GM19193 (cell line): ENCODE measurements around the gene ELMOD3.

Source experiments
- POLR2A ChIP-seq: IDR thresholded peaks from 4 replicates; pipeline ENCODE4 v1.6.1; 2011; ENCODE audit not compliant: insufficient read depth, insufficient read length; ENCODE audit errors: extremely low read depth

Gene ELMOD3

DNA sequence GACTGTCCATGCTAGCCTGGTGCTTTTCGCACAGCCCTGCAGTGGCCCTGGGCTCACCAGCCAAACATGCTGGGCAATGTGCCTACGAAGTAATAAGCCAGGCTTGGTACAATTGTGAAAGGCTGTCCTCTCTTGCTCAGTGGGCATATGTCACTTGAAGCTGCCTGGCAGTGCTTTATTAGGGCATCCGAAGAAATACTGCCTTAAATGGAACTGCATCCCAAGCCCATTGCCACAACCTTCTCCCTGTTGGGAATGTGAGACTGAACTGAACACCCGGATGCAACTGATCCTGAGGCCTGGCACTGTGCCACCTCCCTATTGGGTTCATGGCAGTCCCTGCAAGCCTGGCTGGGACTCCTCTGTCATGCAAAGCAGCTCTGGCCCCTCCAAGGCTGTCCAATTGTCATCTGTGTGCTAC, 39.7 kb downstream of the ELMOD3 start:
- no peak for TF ChIP-seq POLR2A

DNA sequence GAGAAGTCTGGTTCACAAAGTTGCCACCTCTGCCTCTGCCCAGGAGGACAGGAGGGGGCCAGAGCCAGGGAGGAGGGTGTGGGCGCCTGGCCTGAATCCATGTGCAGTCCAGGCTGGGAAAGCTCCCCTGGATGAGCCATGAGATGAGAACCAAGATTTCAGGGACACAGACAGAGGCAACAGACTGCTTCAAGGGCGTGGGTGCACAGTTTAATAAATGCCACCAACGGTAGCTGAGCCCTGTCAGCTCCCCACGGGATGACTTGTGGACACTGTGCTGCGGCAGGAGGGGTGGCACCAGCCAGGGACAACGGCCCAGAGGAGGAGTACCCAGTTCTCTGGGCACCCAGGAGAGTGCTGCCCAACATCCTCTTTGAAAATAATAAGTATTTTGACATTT, 40.4 kb downstream of the ELMOD3 start:
- TF ChIP-seq POLR2A: no peak

DNA sequence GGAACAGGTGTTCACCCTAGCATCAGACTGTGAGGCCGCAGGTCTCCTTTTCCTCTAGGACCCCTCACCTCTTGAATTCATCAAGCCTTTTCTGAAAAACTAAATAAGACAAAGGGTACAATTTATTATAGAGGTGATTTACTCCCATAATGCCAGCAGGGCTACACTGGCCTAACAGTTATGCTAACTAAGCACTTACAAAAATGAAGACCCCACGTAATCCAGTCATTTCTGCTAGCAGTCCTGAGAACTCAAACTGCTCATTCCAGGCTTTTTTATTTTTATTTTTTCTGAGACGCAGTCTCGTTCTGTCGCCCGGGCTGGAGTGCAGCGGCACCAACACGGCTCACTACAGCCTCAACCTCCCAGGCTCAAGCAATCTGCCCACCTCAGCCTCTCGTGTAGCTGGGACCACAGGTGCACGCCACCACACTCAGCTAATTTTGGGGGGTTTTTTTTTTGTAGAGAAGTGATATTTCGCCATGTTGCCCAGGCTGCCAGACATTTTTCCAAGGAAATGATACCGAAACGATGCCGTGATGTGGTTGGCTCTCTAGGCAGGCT, 41.4 kb downstream of the ELMOD3 start:
- TF ChIP-seq POLR2A: no peak

DNA sequence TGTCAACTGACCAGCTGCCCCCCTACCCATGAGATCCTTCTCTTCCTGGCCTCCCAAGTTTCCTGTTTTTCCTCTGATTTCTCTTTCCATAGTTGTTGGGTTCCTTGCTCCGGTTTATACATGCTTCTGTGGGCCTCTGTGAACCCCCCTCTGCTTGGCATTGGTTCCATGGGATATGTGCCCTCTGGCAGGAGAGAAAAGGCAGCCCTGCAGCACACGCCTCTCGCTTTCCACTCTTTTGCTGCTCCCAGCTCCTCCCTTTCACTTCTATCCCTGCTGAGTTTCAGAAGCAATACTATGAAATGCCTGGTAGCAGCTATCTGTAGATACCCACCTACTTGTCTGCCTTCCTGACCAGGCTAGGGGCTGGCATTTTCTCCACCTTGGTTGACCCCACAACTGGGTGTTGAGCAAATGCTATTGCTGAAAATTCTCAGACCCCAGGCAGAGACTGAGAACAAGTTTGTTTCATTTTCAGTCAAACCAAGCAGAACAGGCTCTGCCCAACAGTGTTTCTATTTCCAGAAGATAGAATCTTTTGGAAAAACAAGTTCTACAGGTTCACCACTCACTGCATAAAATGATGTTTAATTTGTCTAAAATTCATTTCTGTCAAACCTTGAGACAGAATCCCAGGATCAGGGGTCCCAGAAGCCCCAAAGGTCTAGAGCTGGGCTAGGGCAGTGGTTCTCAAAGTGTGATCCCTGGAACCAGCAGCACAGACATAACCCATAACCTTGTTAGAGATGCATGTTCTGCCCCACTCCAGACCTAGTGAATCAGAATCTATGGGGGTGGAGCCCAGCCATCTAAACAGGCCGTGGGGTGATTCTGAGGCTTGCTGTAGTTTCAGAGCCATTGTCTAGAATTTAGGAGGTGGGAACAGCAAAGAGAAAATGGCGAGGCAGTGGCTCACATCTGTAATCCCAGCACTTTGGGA, 42.2 kb downstream of the ELMOD3 start:
- TF ChIP-seq POLR2A: no peak

DNA sequence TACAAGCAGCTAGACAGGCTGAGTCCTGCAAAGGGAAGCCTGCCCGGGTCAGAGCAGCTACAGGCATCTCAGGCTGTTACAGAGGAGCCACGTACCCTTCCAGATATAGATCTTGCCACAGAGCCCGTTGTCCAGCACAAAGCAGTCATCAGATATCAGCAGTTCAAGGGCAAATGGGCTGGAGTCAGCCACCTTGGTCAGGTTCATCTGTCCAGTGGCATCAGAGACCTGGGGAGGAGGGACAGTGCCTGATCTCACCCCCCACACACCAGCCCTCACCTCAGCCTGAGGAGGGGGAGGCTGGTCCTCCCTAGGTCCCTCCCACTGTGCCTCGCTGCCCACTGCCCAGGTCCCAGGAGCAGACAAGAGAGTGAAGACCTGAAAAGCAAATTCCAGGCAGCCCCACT, 43.4 kb downstream of the ELMOD3 start:
- TF ChIP-seq POLR2A: no peak

DNA sequence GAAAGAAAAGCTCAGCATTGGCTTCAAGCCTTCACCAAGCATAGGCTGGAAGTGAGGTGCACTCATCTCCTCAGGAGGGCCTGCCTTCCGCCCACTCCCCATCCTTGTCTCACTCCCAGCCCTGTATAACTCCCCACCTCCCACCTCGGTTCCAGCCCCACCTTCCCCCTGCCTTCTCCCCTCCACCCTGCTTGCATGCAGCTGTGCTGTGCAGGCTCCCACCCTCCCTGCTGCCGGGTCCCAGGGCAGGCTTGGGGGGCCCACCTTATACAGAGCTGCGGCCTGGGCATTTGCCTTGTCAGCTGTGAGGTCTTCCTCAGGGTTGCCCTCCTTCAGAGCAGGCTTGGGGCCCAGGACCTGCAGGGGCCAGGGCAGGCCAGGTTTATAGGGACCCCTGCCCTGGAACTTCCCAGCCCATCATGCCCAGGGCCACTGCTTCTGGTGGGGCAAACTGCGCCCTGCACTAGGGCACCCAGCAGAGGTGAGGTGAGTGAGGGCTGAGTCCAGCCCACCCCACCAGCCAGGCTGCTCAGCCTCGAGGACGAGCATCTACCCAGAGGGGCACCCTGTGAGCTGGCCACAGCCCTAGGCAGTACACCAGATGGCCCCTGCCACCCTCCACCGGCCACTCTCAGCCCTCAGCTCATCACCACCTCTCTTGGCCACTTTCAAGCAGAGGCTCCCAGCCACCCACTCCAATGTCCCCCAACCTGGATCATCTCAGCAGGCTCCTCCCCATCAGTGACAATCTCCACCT, 44.0 kb downstream of the ELMOD3 start:
- no peak for TF ChIP-seq POLR2A

DNA sequence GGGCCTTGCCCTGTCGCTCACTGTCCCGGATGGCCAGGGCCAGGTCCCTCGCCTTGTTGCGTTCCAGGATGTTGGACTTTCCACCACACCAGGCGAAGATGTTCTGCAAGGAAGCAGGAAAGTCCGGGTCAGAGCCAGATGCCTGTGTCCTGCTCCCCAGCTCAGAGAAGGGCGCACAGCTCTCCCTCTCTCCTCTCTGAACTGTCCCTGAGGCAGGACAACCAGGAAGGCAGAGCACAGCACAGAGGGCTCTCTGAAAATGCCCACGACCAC, 44.5 kb downstream of the ELMOD3 start:
- TF ChIP-seq POLR2A: no peak

DNA sequence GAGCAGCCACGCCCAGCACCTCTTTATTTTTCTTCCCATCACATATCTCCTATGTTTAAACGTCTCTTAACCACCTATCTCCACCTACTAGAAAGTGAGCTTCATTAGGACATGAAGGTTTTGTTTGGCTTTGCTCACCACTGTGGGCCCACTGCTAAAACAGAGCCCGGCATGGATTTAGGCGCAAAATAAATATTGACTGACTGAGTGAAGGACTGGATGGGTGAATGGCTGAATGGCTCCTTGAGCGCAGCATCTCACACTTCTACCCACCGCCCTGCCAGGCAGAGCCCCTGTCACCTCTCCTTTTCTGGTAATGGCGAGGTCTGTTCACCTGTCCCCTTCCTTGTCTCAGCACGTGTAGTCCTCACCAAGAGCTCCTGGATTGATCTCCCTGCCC, 45.5 kb downstream of the ELMOD3 start:
- TF ChIP-seq POLR2A: no peak

DNA sequence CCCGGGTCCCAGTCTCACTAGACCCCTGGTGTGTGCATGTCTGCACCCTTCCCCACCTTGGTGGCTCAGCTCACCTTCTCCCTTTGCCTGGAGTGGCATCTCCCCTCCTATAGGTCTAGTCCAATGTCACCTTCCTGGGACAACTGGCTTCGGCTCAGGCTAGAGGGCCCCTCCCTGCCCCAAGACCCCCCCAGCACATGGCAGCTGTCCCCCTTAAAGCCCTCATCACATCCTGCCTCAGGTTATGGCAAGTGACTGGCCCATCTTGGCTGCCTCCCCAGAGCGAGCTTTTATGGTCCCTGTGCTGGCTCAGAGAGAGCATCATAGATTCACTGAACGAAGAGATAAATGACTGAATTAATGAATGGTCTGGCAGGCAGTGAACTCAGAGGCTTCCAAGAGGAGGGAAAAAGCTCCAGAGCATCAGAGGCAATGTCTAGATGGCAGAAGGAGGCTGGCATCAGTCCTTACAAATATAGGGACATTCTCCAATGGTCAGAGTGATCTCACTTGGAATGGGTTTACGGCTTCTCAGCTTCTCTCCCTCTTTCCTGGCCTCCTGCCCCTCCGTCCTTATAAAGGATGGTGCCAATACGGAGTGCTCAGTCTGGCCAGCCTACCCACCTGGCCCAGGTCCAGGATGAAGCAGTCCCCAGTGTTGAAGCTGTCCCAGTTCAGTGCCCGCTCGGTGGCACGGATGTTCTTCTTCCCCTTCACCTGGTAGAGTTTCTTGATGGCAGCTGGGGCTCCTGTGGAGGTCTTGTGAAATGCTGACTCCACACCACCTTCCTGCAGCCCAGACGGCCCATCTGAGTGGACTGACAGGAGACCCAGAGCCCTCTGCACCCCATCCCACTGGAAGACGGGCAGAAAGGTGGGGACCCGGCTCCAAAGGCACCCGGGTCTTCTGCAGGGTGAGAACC, 46.2 kb downstream of the ELMOD3 start:
- TF ChIP-seq POLR2A: no peak

DNA sequence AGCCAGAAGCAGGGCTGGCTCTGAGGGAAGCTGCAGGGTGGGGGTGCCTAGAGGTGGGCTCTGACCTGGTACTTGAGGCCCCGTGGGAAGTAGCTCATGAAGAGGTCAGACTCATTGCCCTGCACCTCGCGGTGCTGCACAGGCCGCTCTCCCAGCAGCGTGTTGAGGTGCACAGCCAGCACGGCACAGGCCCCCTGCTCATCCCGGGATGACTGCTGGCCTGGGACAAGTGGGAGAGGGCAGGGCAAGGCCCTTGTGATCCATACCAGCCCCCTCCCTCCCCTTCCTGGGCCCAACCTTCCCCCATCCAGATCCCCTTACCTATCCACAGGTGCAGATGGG, 46.9 kb downstream of the ELMOD3 start:
- TF ChIP-seq POLR2A: no peak

DNA sequence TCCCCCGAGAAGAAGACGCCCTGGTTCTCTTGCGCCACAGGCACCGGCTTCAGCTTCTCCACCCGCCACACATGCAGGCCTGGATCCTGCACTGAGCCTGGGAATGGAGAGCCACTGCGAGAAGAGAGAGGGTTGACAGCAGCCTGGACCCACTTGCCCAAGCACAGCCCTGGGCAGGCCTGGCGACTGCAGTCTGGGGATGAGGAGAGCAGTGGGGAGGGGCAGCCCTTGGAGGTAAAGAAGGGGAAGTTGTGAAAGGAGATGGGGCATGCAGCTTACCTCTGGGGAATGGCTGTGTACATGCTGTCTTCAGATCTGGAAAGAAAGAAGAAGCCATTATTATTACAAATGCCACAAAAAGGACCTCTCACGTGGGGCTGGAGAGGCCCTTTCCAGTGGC, 47.3 kb downstream of the ELMOD3 start:
- no peak for TF ChIP-seq POLR2A

DNA sequence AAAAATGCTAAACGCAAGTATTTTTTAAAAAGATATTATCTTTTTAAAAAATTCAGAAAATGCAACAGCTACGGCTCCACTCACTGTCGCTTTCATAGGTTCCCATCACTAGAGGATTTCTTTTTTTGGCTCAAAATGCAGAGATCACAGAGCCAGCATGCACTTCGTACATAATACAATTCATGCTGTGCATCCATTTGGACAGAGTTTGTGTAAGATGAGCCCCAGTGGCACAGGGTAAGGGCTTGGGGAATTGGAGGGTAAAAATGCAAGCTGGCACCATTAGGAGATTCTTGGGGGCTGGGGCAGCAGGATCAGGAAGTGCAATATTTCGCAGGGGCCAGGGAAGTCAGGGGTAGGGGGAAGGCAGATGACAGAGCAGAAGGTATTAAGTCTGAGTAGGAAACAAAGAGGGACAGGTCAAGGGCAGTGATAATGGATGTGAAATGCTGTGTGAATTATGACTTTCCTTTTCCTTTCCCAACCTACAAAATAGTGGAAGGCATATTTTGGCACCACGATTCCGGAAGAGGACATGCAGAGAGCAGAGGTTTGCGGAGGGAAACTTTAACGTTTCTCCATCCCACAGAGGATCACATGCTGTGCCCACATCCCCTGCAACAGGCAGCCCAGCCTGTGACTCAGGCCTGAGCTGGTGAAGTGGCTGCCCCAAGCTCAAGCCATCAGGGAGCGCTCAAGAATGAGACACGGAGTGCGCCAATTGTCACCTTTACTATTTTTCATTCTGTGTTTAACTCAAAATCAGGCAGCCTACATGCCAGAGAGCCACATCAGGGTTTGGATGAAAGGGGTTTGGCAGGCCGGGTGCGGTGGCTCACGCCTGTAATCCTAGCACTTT, 50.9 kb downstream of the ELMOD3 start:
- TF ChIP-seq POLR2A: no peak

DNA sequence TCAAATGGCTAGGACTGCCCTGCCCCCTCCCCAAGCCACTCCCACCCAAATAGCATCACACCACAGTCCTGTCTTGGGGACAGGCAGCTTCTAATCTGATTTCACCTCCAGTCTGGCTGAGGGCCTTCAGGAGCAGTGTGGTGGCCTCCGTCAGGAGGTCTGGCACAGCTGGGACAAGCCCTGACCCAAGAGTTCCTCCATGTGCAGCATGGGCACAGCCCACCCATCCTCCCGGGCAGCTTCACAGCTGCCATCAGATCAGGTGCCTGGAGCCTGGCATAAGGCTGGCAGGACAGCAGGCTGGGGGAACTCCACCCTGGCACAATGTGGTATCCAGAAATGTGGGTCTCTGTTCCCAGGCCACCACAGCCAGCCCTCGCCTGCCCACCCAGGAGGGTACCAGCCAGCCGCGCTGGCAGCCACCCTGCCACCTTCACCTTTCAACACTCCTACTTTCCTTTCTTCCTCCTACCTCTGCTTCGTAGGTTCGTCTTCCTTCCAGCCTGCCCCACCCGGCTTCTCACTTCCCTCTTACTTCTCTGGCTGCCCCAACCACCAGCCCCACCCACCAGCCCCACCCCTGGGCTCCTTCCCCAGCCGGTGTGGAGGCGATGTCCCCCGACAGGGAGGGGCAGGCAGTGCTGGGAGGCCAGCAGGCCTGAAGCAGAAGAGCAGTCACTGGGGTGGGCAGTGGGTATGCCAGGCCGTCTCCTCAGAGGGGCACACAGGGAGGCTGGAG, 55.4 kb downstream of the ELMOD3 start, which contains the start of gene CAPG:
Gene CAPG, minus strand, starts transcription at position 522 of the 739 bp plus-strand sequence. CDS start 8,221 bp downstream, outside the sequence.
- peak; percentile 56 for TF ChIP-seq POLR2A

DNA sequence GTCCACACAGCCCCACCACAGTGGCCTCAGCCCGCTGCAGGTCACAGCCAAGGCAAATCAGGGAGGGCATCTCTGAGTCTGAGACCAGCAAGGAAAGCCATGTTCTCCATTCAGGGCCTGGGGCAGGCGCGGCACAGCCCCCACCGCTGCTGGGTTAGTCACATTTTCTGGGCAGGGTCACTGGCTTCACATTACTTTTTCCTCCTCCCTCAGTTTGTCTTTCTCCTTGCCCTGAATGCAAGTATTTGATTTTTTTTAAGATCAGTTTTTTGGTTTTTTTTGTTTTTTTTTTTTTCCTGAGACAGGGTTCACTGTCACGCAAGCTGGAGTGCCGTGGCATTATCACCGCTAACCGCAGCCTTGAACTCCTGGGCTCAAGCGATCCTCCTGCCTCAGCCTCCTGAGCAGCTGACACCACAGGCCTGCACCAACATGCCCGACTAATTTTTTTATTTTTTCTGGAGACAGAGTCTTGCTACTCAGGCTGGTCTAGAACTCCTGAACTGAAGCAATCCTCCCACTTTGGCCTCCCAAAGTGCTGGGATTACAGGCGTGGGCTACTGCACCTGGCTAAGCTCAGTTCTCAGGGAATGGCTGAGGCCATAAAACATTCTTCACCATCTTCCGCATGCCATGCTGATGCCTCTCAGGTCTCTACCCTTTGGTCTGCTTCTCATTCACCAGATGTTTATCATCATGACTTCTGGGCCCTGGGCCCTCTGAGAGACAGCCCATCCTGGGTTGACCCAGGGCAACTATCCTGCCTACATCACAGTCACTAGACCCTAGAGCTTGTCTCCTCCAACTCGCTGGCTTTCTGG, 56.2 kb downstream of the ELMOD3 start:
- no peak for TF ChIP-seq POLR2A
